ENCODE data around the gene DPCD. TPM values are rescaled to one million over a fixed set of nuclear protein-coding genes. Genes with fewer than 3 reads are reported as not detected.
"Not testable (repeated sequence)": the region's sequence is repeated elsewhere in the genome, so short reads cannot be mapped to it uniquely, and the experiment has no call there.

DPCD gene
- total RNA-seq, 1 donor from 2014 or later, result 18.0 TPM

DNA sequence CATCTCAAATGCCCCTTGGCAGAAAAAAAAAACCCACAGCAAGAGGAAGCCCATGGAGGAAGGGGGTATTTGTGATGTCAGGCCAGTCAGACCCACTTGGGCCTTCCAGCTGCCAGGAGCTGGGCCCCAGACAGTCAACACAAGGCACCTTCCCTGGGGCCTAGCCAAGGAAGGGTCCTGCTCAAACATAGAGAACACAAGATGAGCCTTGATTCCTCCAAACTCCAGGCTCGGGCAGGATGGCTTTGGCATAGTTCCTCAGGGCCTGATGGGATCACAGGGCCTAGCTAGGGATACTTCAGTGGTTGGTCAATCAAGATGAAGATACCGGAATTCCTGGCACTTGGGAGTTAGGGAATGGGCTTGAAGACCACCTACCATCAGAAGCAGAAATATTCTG lies 30.8 kb downstream of the DPCD start:
- no peak for DNase-seq (ENCODE audit: low spot score)

DNA sequence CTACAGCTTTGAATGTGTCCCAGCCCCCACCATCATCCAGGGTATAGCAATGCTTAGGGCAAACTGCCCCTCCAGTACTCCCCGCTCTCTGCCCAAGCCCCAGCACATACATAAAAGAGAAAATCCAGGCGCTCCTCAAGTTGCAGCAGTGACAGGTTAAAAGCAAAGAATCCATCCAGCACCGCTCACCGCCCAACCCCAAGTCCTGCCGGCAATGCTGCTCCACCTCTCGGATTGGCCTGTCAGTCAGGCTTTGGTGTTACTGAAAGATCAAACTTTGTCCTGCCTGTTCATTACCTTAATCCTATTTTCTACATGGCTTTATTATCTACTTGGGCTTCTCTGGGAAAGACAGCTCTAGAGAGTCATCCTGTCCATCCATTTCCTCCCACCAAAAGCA lies 31.9 kb downstream of the DPCD start:
- no peak for DNase-seq (ENCODE audit: low spot score)

DNA sequence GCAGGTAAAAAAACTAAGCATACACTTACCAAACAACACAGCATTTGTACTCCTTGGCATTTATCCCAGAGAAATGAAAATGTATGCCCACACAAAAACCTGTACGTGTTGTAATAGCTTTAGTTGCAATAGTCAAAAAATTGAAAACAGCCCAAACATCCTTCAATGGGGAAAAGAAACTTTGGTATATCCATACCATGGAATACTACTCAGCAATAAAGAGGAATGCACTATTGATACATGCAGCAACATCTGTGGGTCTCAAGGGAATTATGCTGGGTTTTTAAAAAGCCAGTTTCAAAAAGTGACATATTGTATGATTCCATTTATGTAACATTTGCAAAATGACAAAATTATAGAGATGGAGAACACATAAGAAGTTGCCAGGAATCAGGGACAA lies 35.4 kb downstream of the DPCD start:
- no peak for DNase-seq (ENCODE audit: low spot score)

DNA sequence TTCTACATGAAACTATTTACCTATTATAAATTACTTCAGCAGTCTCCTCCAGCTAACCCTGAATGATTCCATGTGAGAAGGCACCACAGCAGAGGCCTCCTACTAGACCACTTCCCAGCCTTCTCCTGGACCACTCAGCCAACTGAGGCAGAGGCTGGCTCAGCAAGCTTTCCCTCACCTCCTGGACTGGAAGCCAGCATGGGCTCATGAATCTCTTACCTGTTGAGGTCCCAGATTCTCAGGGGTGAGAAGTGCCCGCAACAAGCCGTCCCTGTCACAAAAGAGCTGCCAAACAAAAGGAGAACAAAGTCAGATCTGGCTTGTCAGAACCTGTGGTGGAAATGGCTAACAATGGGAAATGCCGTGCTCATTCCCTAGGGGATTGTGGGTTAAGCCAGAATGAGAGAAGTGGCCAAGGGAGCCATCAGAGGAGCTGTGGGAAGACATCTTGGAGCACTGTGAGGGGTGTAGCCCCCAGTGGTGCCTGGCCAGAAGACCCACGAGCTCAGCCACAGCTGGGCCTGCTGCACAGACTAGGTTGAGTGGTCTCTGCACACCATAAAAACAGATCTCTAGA lies 36.5 kb downstream of the DPCD start:
- DNase-seq (ENCODE audit: low spot score), result no peak

DNA sequence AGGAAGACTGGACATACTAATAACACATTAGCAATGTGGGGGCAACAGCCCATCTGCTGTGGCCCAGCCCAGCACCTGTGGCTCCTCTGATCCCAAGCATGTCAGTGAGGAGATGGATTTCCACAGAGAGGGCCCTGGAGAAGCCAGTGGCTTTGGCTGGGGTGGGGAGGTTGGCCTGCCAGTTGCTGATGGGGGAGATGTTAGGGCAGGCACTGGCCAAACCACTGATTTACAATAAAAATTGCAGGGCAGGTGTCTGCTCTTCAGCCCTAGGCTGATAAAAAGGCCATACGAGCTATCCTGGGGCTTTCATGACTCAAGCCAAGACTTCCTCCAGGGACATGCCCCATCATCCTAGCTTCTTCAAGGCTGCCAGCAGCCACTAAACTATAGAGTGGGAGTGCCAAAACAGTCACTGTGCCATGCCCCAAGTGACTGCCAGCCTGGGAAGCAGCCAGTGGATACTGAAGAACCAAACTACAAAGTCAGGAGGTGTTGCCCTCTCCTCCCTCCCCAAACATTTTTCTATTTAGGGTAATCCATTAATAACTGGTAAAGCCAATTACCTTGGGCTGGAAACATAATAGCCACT lies 37.8 kb downstream of the DPCD start:
- no peak for DNase-seq (ENCODE audit: low spot score)

DNA sequence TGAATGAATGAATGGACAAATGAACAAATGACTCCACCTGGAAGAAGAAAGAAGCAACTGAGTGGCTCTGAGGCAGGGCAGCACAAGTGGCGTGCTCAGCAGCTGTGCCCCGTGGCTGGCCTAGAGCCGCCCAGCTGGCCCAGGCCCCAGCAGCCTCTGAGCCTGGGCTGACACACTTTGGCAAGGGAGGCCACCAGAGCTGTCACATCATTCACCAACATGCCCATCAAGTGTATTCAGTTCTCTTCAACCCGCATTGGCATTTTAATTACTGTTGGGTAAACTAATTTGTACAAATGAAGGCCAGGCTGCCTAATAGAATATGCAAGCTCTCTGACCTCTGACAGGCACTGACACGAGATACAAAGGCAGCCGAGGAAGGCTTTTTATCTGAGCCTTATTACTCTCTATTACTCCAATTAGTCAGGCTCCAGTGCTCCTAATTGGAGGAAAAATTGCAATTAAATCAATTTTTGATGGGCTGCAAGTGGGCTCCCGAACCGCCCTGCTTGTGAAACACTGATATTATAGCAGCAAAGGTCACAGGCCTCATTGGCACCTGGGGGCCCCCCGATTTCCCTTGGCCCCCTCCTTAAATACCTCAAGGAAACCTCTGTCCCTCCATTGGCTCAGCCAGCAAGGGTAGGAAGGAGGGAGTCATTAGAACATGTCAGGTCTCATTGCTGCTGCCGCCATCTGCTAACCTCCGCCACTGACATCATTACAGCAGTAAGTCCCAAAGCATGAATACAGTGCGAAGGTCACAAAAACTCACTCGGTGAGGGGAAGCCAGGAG lies 41.9 kb downstream of the DPCD start:
- no peak for DNase-seq (ENCODE audit: low spot score)

DNA sequence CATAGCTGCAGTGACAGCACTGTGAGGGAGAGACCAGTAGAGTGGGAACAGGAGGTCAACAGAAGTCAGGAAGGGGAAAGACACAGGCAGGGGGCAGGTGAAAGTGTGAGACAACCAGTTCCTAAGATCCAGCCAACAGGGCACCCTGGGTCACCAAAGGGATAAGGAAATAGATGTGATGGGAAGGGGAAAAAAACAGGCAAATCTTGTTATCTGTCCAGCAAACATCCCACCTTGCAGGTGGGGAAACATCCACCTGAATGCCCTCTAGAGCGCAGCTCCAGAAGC lies 42.5 kb downstream of the DPCD start:
- no peak for DNase-seq (ENCODE audit: low spot score)

DNA sequence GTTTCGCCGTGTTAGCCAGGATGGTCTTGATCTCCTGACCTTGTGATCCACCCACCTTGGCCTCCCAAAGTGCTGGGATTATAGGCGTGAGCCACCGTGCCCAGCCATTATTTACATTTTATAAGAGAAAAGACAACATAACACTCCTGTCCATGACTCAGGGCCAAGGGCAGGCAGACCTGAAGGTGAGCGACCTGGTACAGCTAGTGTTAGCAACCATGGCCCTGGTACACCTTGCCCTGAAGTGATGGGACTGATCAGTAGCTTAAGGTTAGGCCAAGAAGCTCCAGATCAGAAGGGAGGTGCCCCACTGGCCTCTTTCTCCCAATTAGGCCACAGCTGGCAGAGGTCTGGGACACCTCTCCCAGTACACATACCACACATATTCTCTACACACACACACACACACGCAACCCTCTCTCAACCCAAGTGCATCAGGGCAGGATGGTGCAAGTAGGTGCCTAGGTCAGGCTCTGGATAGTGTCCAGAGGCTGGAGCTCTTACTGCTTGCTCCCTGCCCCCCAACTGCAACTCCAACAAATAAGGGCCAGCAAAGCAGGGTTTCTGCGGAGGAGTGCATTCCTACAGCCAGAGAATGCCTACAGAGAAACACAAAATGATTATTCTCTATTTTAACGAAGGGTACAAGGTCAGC lies 43.8 kb downstream of the DPCD start:
- no peak for DNase-seq (ENCODE audit: low spot score)

DNA sequence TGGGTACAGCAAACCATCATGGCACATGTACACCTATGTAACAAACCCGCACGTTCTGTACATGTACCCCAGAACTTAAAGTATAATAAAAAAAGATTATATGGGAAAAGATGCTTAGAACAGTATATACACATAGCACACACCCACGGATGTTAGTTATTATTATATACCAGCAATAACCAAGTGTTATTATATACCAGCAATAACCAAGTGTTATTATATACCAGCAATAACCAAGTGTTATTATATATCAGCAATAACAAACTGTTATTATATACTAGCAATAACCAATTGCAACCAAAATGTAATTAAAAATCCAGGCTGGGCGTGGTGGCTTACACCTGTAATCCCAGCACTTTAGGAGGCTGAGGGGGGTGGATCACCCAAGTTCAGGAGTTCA lies 45.4 kb downstream of the DPCD start:
- DNase-seq (ENCODE audit: low spot score), result not testable (repeated sequence)

DNA sequence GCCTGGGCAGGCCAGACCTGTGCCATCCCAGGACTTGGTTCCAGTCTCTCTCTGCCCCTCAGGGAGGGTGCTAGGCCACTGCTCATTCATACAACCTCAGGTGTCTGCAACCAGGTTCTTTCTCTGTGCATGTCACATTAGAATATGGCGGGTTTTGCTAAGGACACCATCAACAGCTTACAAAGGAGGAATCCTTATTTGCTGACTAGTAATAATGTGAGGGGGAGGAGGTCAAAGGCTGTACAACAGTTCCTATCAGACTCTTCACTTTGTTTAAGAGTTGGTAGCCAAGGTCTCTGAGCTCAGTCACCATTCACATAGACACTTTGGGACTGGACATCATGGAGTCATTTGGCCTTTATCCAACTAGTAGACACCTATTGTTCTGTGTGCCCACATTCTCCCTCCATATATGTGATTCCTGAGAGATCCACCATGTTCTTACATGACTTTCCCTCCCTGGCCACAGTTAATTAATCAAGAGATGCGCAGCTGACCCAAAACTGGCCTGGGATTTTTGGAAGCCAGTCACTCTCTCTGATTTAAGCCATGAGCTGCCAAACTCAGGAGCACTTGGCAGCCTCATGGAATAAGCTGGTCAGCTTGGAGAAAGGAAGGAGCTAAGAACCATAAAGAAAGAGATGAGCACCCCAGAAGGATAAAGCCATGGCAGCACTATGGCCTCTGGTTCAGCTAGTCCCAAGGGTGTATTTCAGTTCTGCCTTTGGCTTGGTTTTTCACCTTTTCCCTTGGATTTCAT lies 51.2 kb downstream of the DPCD start:
- no peak for DNase-seq (ENCODE audit: low spot score)

DNA sequence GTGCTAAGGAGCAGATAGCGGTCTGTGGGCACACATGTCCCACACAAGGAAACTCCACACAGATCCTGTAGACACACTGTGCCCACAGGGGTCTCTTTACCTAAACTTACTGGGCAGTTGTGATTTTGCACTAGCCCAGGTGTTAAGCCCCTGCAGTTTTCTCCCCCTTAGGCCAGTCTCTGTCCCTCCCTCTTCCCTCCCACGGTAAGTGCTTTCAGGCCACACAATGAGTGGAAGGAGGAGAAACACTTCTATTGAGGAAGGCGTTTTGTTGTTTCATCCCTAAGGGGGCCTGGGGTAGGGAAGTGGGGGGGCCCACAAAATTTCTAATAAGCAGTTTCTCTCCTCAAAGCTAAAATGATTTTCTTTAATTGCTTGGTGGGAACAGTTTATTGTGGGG lies 55.4 kb downstream of the DPCD start:
- DNase-seq (ENCODE audit: low spot score), result no peak

DNA sequence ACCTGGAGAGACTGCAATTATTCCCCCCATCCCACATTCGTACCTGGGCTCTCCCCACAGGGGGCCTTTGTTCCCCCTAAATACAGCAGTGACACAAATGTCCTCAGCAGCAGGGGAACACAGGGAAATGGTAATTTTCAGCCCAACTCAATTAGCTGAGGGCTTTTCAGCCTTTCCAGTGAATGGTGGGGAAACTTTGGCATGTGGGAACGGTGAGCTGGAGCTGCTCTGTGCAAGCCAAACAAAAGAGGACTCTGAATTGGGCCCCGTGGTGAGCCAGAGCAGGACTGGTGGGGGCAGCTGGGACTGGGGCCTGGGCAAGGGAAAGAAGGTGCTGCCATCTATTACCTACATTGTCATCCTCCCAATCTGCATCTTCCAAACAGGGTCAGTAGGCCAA lies 55.9 kb downstream of the DPCD start:
- DNase-seq (ENCODE audit: low spot score), result no peak

DNA sequence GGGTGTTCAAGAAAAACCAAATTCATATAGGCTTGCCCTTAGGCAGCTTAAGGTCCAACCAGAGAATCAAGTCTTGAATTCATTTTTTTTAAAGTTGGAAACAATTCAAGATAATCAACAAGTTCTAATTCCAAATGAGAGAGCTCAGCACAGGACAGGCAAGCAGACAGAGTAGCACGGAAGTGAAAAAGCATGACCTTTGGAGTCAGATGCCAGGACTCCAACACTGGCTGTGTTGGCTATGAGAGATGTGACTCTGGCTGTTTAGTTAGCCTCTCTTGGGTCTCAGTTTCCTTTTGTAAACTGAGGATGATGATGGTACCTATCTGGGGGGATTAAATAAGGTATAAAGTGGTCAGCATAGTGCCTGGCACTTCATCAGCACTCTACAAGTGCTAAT lies 57.5 kb downstream of the DPCD start:
- DNase-seq (ENCODE audit: low spot score), result no peak

DNA sequence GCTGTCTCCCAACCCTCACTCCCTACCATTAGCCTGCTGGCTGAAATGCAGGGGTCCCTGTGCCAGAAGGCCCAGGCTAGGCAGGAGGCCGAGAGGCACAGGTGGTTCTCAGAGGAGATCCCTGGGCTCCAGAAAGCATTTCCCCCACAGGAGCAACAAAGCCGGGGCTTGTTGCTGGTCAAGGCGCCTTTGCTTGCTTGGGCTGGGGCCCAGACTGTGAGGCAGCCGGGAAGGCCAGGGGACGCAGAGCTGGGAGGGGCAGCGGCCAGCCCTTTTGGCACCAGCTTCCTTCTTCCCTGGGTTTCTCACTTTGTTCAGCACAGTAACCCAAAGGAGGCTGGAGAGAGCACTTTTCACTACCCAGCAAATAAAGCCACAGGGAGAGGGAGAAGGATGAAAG lies 58.2 kb downstream of the DPCD start:
- no peak for DNase-seq (ENCODE audit: low spot score)

DNA sequence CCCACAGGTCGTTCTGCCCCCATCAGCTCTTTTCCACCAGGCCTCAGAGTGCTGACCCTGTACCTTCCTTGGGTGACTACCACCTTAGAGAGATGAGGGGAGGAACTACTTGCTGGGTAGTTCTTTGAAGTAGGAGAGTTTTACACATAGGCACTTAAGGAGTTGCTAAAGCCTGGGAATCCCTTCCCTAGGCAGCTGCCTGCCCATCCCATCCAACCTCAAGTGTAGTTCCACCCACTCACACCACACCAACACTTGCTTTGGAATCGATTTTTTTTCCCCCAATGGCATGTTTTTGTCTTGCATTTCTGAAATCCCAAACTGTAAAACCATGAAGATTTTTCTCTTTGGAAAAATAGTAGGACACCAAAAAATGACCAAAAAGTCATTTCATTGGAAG lies 59.1 kb downstream of the DPCD start:
- no peak for DNase-seq (ENCODE audit: low spot score)

DNA sequence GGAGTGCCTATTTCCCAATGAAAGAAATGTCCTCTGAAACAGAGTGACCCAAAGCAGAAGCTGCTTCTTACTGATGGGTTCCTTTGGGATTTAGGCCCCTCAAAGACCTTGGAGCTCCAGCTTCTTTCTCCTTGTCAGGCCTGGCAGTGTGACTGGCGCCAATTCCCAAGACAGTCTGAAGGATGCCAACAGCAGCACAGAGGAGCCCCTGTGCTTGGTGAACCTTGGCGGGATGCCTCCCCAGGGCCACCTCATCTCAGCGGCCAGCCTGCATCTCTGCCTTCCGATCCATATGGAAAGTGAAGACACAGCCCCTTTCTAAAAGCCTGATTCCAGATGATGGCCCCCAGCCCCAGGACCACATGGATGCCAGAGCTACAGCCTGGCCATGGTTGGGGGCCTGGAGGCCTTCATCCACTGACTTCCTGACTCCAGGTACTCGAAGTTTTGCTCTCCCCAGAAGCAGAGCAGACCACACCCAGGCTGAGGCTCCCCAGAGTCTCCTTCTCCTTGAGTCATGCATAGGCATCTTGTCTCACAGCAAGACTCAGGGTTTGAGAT lies 61.5 kb downstream of the DPCD start:
- no peak for DNase-seq (ENCODE audit: low spot score)

DNA sequence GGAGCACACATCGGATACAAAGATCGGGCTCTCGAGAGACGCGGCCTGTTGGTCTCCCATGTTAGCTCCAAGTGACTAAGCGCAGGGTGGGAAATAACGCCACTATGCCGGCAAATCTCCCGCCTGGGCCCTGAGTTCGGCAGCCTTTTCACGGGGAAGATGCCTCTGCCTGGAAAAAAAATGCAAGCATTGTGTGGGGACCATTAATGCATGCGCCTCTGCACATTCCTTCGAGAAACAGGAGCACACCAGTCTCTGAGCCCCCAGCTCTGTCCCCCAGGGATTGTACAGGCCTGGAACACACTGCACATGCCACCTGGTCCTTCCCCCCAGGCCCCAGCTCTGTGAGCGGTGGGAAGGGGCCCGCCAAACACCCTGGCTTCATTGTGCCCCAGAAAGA lies 62.7 kb downstream of the DPCD start:
- no peak for DNase-seq (ENCODE audit: low spot score)

DNA sequence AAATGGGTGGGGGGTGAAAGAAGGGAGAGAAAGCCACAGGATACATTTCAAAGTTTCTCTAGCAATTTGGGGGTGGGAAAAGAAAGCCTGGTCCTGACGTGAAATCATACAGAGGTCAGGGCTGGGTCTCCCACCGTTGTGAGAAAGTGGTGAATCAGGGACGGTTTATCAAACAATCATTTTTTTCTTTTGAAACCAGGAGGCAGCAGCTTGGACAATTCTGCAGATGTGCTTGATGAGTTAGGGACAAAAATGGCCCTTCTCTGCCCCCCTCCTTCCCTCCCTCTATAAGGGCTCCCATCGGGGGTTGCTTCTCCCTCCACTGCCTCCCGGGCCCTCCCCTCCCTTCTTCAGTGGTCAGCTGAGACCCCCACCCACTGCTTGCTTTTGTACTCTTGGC lies 63.2 kb downstream of the DPCD start:
- no peak for DNase-seq (ENCODE audit: low spot score)

DNA sequence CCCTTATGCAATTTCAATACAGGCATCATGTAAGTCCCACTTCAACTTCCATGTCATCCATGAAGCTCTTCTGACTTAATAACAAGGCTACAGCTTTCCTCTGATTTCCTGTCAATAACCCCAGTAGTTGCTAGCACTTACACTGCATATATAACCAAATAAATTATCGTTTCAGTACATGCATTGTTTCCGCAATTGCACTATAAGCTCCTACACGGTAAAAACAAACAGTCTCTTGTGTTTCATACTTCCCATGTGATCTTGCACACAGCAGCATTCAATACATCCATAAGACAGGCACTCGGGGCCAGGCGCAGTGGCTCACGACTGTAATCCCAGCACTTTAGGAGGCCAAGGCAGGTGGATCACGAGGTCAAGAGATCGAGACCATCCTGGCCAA lies 65.4 kb downstream of the DPCD start:
- DNase-seq (ENCODE audit: low spot score), result no peak

DNA sequence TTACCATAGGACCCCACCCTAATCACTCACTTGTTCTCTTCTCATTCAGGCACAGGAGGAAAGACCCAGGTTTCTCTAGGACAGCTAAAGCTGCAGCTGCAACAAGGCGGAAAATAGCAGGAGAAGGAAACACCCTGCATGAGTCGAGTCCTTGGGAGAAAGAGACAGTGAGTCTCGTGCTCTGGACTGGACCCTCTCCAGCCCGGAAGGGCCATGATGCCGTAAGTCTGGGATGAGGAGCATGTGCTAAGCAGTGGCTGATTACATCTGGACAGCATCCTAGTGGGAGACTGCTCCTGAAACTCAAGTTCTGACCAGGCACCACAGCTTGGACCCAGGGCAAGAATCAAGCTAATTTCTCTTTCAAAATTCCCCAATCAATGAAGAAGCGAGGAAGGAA lies 67.4 kb downstream of the DPCD start:
- DNase-seq (ENCODE audit: low spot score), result no peak

DNA sequence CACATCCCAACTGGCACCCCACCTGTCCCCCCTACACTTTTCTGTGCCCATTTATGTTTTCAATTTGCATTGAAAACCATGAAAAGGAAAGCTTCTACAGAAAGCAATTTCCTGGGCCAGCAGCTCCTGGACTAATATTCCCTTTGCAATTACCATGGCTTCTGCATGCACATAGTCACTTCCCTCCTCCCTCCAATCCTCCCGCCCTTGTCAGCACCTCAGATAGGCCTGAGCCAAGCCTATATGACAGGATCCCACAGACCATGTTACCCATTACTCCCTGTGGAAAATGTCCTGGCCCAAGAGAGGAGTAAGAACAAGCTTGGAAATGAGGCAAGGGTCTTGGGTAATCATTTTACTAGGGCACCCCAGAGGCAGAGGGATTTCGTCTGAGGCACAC lies 68.8 kb downstream of the DPCD start:
- no peak for DNase-seq (ENCODE audit: low spot score)

DNA sequence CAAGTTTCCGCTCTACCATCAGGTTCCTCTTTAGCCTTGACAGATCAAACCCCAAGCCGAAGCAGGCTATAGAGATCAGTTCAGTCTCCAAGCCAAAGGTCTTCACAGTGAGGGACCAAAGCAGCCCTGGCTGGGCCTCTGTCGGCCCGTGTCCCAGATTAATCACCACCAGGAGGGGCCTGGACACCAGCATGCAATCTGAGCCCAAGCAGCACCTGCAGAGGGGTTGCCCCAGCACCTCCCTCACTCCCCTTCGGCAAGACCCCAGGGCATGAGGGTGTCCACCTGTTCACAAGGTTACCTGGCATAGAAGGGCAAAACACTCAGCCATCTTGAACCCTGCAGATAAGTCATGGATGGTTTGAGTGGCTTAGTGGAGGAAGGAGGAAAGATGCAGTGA lies 70.9 kb downstream of the DPCD start:
- DNase-seq (ENCODE audit: low spot score), result no peak
